ENCODE measurements around the gene MLEC. TPM values are rescaled to one million over a fixed set of nuclear protein-coding genes. Genes with fewer than 3 reads are reported as not detected.
A peak's percentile ranks its signal among the peaks of the same experiment; 100 is the strongest.

The MLEC gene
- total RNA-seq, 1 experiment from 2014 or later = 181 TPM

DNA sequence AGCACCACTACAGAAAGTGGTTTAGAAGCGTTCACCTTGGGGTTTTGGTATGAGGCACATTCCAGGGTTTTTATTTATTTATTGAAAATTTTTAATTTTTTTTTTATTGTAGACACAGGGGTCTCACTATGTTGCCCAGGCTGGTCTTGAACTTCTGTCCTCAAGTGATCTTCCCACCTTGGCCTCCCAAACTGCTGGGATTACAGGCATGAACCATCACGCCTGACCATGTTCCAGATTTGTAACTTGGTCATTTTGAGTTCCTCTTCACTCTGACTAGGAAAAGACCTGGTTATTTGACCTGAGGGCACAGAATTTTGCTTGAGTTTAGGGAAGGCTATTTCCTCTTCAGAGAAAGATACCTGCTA is 3.1 kb downstream of the MLEC start:
- Histone ChIP-seq H4K8ac (replicated peaks; ENCODE audit: insufficient read length, low read depth, low read length) (no peak overlapping the region), H3K4me2 (ENCODE audit: insufficient read depth, insufficient read length, low read length) (no peak overlapping the region), H4K91ac (ENCODE audit: insufficient read length, low read depth, low read length) (no peak overlapping the region), H2BK12ac (ENCODE audit: insufficient read length, low read depth, low read length) (no peak overlapping the region), H3T11ph (ENCODE audit: low read length) (no peak overlapping the region), H3K79me1 (ENCODE audit: insufficient read depth, low read depth, low read length, poor library complexity, severe bottlenecking) (no peaks in the 10 kb centered on the region), H3K23ac (ENCODE audit: insufficient read length, low read depth, low read length) (no peak overlapping the region), H2AK5ac (ENCODE audit: insufficient read length, low read length) (no peak overlapping the region), H2BK20ac (ENCODE audit: low read depth, low read length, poor library complexity, severe bottlenecking) (no peak overlapping the region), H2AFZ (ENCODE audit: low read length) (no peak overlapping the region), H3K23me2 (ENCODE audit: insufficient read length, low read depth, low read length, poor library complexity, severe bottlenecking) (peaks cover 14% of the 10 kb centered on the region), H3K79me2 (ENCODE audit: insufficient read depth, low read length) (peaks cover 34% of the 10 kb centered on the region), H3K9me3 (ENCODE audit: control insufficient read depth, low read depth, low read length) (no peaks in the 10 kb centered on the region), H4K5ac (ENCODE audit: insufficient read length, low read depth, low read length) (no peak overlapping the region), H3K4me1 (ENCODE audit: insufficient read depth, low read length) (peaks cover 5% of the 10 kb centered on the region; the same call in 1 of the 2 replicates), H3K9ac (ENCODE audit: extremely low read depth, insufficient read length, low read length) (no peak overlapping the region), H3K18ac (ENCODE audit: insufficient read length, low read depth, low read length) (no peak overlapping the region), H3K56ac (ENCODE audit: insufficient read length, low read depth, low read length) (no peak overlapping the region), H3K27me3 (ENCODE audit: insufficient read depth, low read length) (no peaks in the 10 kb centered on the region), H2BK15ac (ENCODE audit: low read depth, low read length) (no peak overlapping the region), H4K20me1 (ENCODE audit: control insufficient read depth, insufficient read depth, insufficient read length) (no peaks in the 10 kb centered on the region), H2BK5ac (ENCODE audit: insufficient read length, low read length) (no peak overlapping the region), H3K4ac (ENCODE audit: low read depth, low read length) (no peak overlapping the region), H3K27ac (ENCODE audit: insufficient read length, low read depth, low read length) (no peak overlapping the region), H3K14ac (ENCODE audit: insufficient read depth, low read length) (no peak overlapping the region), H2BK120ac (ENCODE audit: low read depth, low read length, poor library complexity, severe bottlenecking) (no peak overlapping the region)
- H3K9me3 Mint-ChIP-seq = no peaks in the 10 kb centered on the region
- DNase-seq = no peak
- no CpG with 5 or more reads among the region's 2 CpGs for WGBS (ENCODE audit: extremely low coverage, insufficient read length, low lambda C conversion rate)
- H3K4me3 Mint-ChIP-seq = no peak overlapping the region
- no peaks in the 10 kb centered on the region for H3K27me3 Mint-ChIP-seq (ENCODE audit: low read depth)
- TF ChIP-seq, protein P1, sequence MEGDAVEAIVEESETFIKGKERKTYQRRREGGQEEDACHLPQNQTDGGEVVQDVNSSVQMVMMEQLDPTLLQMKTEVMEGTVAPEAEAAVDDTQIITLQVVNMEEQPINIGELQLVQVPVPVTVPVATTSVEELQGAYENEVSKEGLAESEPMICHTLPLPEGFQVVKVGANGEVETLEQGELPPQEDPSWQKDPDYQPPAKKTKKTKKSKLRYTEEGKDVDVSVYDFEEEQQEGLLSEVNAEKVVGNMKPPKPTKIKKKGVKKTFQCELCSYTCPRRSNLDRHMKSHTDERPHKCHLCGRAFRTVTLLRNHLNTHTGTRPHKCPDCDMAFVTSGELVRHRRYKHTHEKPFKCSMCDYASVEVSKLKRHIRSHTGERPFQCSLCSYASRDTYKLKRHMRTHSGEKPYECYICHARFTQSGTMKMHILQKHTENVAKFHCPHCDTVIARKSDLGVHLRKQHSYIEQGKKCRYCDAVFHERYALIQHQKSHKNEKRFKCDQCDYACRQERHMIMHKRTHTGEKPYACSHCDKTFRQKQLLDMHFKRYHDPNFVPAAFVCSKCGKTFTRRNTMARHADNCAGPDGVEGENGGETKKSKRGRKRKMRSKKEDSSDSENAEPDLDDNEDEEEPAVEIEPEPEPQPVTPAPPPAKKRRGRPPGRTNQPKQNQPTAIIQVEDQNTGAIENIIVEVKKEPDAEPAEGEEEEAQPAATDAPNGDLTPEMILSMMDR (conservative IDR thresholded peaks at IDR 0.05) = no peak
- H3K27ac Mint-ChIP-seq = peak overlapping the region in 2 of 3 experiments; percentile 19 to 54; a peak in 2 of 7 replicates
- H3K4me1 Mint-ChIP-seq = peaks cover 60 to 65% of the 10 kb centered on the region in 2 experiments
- H3K36me3 Mint-ChIP-seq (ENCODE audit: insufficient read depth in 1 of 3, low read depth in 3 of 3) = peaks cover 12 to 21% (median 12%) of the 10 kb centered on the region in 3 experiments; a peak in 6 of 7 replicates
